Stimulated activated CD8-positive, alpha-beta memory T cell treated with anti-CD3 and anti-CD28 coated beads, Interleukin-7, amount 100 ng/mL, for 1 hour (primary cell): ENCODE results near the gene MRPL28.
A peak's percentile ranks its signal among the peaks of the same experiment; 100 is the strongest.
"Not testable (repeated sequence)": the region's sequence is repeated elsewhere in the genome, so short reads cannot be mapped to it uniquely, and the experiment has no call there.

Source experiments
- DNase-seq, 2 donors: peaks; one replicate each; pipeline ENCODE4 v3.0.0-alpha.2; 2020; ENCODE audit warnings: low read depth in 2 of 2

MRPL28 gene

DNA sequence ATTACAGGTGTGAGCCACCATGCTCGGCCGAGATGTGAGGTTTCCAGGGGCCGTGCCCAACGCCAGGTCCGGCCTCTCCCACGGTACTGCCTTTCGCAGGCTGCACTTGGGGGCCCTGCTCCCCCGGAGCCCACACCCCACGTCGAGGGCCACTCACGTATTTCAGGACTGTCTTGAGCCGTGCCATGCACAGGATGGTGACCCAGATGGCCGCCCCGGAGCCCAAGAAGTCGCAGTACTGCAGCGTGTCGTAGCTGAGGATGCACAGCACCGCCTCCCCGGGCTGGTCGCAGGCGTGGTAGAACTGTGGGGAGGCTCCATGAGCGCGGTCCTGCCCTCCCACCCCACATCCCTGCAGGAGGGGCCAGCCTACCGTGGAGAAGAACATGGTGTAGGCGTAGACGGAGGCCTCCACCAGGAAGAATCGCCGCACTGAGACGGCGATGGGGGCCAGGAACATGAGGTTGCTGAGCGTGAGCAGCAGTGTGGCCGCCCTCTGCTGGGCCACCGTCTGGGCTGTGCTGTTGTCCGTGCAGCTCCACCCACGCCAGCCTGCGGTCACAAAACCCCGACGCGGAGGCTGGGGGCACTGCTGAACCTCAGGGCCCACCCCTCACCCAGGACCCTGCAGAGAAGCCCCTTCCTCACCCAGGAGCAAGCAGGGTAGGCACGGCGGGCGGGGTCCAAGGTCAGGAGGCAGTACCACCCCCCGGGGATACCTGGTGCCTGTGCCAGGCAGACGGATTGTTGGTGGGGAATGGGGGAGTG, 3.7 kb upstream of the MRPL28 start:
- no peak for DNase-seq

- DNase-seq: no peak
Measured at GRCh38 chr16:373020-373598, 2.8 kb upstream of the MRPL28 start.

DNA sequence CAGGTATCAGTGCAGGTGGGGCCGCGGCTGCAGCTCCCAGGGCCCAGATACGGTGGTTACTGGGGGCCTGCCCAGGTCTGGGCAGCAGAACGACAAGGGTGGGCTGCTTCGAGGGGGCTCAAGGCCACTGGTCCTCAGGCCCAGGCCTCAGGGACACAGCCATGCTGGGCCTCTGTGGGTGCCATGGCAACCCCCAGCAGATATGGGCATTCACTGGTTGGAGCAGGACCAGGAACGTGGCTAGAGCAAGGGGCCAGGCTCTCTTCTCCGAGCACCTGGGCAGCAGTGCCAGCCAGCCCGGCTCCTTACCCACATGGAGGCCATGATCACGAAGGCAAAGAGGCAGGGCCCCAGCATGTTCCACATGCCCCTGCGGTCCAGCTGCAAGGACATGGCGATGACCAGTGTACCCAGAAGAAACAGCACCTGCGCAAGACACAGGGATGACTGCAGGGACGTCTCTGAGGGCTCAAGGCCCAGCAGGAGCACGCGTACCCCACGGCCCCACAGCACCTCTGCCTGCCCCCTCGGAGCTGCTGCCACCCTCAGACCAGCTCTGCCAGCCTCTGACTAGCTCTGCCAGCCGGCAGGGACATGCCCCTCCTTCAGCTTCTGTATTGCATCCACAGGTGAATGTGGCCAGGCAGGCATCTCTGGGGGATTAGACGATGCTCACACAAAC, 2.1 kb upstream of the MRPL28 start:
- no peak for DNase-seq

DNA sequence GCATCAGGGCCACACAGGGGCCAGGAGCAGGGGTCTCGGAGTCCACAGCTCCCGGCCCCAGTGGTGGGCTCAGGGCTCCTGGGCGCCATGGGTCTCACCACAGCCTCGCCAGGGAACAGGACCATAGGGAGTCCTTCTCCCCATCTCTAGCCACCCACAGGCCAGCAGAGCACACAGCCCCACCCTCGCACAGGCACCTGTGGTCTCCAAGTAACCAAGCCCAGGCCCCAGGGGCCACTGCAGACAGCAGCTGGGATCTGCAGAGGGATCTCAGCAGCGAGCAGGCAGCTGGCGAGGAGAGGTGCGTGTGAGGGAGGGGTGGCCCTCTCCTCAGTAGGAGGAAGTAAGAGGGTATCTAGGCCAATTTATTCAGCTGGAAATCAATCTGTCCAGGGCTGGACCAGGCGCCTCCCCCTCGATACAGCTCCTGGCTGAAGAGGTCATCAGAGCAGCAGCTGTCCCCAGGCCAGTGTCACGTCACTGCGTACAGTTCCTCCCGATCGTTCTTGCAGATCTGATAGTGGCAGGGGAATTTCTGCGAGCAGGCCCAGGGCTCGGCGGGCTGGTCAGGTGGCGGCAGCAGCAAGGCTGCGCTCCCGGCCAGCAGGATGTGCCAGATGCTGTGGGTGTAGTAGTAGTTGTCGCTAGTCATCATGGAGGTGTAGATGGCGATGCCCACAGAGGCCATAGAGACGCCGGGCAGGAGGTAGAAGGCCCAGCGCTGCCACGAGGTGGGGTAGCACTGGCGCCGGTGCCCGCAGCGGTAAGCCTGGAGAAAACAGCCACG, 1.4 kb upstream of the MRPL28 start:
- DNase-seq: no peak

DNA sequence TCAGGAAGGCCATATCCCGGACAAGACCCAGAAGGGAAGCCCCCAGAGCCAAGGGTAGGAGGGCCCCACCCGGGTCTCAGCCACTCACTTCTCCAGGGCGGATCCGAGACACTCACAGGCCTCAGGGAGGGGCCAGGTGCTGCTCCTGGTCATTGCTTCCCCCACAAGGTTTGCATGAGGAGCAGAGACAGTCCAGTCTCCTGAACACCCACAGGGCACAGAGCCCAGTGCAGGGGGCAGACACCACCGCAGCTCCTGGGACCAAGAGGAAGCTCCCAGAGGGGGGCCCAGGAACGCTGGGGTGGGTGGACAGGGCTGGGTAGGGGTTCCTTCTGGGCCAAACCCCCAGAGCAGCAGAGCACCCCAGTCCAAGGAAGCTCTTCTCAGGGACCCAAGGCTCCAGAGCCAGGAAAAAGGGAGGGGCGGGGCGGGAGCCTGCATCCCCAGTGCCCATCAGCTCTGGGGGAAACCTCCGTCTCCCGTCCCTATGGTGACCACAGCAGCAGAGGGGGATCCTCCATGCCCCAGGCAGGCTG, 709 bp upstream of the MRPL28 start:
- DNase-seq: no peak

- no peak for DNase-seq
Measured at GRCh38 chr16:369866-370436, 387 bp downstream of the MRPL28 start.

DNA sequence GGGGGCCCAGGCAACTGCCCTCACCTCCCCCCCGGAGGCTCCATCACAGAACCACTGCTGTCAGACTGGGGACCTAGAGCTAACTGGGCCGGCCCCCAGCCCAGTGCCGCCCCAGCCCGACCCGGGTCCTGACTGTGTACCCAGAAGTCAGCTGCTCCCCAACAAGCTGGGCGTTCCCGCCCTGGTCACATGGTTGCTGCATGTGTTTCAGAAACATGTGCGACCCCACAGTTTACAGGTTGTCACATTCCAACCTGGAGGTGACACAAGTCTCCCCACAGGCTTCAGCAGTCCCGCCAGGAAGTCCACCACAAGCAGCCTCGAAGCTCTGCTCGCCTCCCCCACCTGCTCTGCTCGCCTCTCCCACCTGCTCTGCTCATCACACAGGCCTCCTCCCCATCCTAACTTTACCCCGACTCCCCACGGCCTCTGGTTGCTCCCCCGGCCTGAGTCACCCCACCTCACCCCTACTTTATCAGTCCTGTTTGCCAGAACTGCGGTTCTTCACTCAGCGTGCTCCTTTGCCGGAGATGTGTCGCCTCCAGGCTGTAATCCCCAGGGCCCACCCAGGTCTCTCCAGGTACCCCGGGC, 968 bp downstream of the MRPL28 start:
- DNase-seq: no peak

DNA sequence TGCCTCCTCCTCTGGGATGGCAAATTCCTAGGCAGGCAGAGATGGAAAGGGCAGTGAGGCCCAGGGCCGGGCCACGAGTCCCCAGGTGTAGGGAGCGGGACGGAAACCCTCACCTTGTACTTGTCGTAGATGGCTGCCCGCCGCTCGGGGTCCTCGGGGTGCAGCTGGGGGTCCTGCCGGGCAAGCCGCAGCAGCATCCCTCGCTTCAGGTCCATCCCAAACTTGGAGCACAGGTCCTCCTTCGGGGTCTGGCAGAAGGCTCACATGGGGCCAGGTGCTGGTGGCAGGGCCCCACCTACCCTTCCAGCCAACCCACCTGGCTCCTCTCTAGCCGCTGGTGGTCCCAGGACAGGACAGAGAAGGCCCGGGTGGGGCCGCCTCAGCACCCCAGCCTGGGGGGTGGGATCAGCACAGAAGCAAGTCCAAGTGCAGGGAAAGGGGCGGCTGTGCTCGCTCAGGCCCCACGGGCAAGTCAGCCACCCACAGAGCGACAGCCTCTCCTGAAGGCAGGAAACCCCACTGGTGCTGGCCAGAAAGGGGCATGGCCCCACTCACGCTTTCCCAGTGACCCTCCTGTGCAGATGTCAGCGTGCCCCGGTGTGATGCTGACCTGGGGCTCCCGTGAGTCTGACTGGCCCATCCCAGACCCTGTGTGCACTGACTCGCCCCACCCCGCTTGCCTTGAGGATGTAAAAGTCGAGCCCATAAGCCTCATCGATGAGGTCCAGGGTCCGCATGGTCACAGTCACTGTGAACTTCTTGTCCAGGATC, 1.8 kb downstream of the MRPL28 start:
- DNase-seq: no peak

DNA sequence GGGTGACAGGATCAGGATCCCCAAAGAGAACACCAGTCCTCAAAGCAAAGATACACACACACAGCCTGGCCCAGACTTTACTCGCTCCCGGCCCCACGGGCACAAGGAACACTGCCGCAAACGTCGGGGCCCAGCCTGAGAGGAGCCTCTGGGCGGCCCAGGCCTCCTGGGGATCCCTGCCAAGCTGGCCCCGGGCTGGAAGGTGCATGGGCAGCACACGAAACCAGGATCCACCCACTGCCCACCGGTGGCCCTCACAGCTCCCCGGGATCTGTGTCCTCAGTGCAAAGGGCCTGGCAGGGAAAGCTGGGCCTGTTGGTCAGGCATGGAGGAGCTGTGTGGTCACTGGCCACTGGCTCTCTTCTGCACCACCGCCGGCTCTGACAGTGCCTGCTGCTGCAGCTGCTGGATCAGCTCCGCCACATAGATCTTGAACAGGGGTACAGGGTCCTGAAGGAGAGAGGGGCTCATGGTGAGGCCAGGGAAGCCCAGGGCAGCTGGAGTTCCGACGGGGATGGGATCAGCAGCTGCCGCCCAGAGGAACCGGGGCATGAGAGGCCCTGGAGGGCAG, 2.9 kb downstream of the MRPL28 start:
- DNase-seq: no peak

- DNase-seq: no peak
Measured at GRCh38 chr16:366476-366875, 3.9 kb downstream of the MRPL28 start.

DNA sequence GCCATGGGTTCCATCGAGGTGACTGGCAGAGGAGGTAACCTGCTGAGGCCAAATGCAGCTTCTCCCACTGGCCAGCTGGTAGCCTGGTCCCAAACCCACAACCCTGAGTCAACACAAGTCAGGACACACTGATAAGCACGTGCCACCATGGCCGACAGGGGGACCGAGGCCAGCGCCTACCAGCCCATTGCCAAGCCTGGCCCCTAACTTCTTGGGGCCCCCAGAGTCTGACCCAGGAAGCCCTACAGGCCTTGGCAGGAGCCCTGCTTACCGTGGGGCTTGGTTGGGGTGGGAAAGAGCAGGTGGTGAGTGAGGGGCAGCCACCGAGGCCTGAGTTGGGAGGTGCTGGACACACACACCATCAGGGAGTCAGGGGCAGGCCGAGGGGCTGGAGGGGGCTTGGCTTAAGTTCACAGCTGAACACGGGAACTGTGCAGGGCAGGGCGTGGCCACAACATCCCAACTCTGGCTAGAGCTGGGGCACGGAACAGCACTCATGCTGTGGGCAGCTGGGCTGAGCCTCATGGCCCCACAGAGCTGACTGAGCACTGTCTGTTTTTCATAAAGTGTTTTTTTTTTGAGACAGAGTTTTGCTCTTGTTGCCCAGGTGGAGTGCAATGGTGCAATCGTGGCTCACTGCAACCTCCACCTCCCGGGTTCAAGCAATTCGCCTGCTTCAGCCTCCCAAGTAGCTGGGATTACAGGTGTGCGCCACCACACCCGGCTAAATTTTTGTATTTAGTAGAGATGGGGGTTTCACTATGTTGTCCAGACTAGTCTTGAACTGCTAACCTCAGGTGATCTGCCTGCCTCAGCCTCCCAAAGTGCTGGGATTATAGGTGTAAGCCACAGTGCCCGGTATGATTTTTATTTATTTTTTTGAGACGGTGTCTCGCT, 5.5 kb downstream of the MRPL28 start:
- DNase-seq: no peak

- DNase-seq: no peak
Measured at GRCh38 chr16:363766-364490, 6.4 kb downstream of the MRPL28 start.

DNA sequence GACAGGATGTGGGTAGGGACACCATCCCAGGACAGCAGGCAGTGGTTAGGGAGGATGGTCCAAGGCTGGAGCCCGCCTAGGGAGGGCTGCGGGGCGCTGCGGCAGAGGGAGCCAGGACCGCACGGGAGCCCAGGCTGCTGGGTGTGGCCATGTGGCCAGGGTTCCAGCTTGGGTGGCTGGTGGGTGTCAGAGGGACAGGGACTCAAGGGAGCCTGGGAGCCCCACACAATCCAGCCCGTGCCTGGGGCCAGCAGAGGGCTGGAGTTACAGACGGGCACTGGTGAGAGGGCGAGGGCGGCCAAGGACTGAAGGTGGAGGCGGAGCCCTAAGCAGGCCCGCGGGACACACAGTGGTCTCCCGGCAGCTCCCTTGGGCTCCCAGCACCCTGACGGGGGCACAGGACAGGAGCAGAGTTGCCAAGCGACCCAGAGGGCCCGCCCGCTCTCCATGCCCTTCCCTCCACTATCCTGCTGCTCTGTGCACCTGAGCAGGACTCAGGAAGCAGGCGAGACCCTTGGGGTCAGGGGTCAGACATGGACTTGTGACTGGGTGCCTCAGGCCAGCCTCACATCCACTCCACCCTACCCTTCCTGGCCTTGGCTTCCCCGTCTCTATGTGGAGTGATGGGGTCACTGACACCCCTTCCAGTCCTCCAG, 7.1 kb downstream of the MRPL28 start:
- DNase-seq: no peak

DNA sequence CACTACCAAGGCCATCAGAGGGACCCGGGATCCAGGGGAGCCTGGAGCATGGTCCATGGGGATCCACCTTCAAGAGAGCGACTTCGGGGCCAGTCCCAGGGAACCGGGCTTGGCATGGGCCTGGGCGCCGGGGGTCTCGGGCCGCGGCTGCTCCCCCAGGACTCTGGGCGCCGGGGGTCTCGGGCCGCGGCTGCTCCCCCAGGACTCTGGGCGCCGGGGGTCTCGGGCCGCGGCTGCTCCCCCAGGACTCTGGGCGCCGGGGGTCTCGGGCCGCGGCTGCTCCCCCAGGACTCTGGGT, 7.7 kb downstream of the MRPL28 start:
- not testable (repeated sequence) for DNase-seq

DNA sequence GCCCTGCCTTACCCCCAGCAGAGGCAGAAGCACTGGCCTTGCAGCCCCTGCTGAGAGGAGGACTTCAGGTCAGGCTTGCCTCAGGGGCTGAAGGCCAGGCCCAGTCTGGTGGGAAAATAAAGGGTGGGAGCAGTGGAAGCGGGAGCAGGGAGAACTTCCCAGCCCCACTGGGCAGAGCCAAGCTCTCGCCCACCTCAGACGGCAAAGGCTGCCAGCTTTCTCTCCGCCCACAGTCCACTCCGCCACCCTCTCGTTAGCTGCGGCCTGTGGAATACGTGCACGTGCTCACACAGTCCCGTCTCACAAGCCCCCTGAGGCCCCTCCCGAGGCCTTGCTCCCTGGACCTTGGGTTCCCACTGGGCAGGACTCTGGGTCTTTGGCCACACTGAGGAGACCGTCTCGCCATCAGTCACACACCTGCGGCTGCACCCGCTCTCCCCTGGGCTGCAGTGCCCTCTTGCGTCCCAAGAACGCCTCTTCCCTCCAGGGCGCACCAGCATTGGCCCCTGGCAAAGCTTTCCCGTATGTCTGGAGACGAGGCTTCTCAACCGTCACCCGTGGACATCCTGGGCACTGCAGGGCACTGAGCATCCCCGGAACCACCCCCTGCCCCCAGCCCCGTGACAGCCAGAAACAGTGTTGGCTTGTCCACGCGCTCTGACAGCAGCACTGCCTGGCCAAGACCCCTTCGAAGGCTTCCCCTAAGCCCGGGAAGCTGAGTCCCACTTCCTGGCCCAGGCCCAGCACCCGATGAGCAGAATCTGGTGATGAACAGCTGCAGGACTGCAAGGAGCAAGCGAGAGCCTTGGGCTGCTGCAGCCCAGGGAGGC, 8.3 kb downstream of the MRPL28 start:
- peak; percentile 43 to 49 for DNase-seq

- DNase-seq: no peak
Measured at GRCh38 chr16:361341-361871, 8.9 kb downstream of the MRPL28 start.
